ENCODE measurements around the gene ITGA5.

The ITGA5 gene

DNA sequence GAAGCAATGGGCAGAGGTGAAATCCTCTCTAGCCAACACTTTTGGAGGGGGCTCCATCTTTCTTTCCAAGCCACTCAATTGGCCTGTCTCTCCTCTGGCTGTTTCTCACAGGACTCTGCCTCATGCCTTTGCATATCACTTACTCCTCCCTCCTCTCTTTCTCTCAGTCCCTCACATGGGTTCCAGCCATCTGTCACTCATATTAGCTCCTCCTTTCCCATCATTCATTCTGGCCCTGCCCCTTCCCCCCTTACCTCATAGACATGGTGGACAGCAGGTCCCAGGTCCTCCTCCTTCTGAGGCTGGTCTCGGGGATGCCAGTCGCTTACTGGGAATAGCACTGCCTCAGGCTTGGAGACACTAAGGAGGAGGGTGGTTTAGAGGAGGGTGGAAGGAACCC is 17.9 kb downstream of the ITGA5 start:
- no peak overlapping the region for H3K4me3 ChIP-seq (ENCODE audit: low read depth, low read length)
- no peak for TF ChIP-seq CTCF (IDR thresholded peaks at IDR 0.05; ENCODE audit: low read depth, low read length)

DNA sequence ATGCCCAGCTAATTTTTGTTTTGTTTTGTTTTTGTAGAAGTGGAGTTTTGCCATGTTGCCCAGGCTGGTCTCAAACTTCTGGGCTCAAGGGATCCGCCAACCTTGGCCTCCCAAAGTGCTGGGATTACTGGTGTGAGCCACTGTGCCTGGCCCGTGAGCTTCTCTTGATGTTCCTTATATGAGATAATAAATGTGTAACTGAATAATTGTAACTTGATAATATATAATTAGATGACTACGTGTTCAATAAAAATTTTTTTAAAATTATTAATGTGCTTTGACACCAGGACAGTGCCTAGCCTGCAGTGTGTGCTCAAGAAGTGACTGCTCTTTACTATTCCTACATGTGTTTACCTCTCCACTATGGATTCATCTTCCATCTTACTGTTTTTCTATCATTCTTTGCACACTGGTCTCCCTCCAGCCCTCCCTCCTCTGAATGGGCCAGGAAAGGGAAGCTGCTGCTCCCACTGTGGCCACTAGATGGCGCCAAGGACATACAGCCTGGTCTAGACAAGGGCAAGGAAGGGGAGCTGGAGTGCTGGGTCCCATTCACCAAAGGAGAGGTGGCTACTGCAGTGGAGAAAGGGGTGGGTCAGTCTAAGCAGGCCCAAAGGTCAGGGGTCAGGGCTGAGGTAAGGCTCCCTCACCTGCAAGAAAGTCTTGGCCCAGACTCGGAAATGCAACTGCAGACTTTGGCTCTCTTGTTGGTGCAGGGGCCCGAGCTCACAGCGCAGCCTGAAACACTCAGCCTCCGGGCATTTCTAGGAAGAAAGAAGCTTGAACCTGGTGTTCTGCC is 19.9 kb downstream of the ITGA5 start:
- TF ChIP-seq CTCF (IDR thresholded peaks at IDR 0.05; ENCODE audit: low read depth, low read length) = peak; percentile 99
- no peak overlapping the region for H3K4me3 ChIP-seq (ENCODE audit: low read depth, low read length)

DNA sequence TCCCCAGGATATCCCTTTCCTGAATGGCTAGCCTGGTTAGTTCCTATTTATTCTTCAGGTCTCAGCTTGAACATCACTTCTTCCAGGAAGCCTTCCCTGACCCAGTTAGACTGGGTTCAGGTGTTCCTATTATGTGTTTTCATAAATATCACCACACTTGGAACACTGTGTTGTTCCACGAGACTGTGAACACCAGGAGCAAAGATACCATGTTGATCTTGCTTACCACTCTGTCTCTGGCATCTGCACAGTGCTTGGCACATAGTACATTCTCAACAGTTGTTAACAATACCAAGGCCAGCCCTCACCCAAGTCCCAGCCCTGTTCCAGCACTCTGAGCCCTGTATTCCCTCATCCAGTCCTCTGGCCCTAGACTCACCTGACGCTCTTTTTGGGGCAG is 20.8 kb downstream of the ITGA5 start:
- TF ChIP-seq CTCF (IDR thresholded peaks at IDR 0.05; ENCODE audit: low read depth, low read length) = no peak
- H3K4me3 ChIP-seq (ENCODE audit: low read depth, low read length) = no peak overlapping the region

GRCh38 chr12:54397157-54397556 is 21.9 kb downstream of the ITGA5 start:
- no peak for TF ChIP-seq CTCF (IDR thresholded peaks at IDR 0.05; ENCODE audit: low read depth, low read length)
- no peak overlapping the region for H3K4me3 ChIP-seq (ENCODE audit: low read depth, low read length)

- TF ChIP-seq CTCF (IDR thresholded peaks at IDR 0.05; ENCODE audit: low read depth, low read length) = no peak
- H3K4me3 ChIP-seq (ENCODE audit: low read depth, low read length) = no peak overlapping the region
Observed at GRCh38 chr12:54395545-54395944, 23.5 kb downstream of the ITGA5 start.

GRCh38 chr12:54394986-54395385 is 24.1 kb downstream of the ITGA5 start:
- no peak overlapping the region for H3K4me3 ChIP-seq (ENCODE audit: low read depth, low read length)
- TF ChIP-seq CTCF (IDR thresholded peaks at IDR 0.05; ENCODE audit: low read depth, low read length) = no peak

DNA sequence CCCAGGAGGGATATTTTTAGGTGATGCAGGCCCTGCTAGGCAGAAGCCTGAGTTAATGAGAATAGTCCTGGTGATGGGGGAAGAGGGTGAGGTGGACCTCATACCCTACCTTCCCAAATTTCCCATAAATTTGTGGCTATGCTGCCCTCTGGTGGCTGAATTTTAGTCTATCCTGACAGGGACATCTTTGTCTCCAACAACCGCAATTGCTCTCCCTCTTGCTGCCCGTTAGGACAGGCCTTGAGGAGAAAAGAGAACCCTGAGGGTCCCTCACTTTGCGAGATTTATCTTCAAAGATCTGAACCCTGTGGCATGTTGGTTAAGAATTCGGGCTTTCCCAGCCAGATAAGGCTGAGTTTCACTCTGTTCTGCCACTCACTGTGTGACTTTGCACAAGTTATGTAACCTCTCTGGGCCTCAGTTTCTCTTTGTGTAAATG is 24.8 kb downstream of the ITGA5 start:
- H3K4me3 ChIP-seq (ENCODE audit: low read depth, low read length) = no peak overlapping the region
- TF ChIP-seq CTCF (IDR thresholded peaks at IDR 0.05; ENCODE audit: low read depth, low read length) = peak; percentile 55

Data from WI38 (cell line).